DOHH2 (cell line): Measurements from ENCODE around the gene IRAG1.

Experiments
- H3F3A ChIP-seq: fragments of 200-600 bp; sonication (generic), shearing (Covaris generic); 2 replicates; pipeline ENCODE4 v1.6.0; 2016; ENCODE audit warnings: antibody characterized with exemption, mild to moderate bottlenecking; ENCODE audit not compliant: control insufficient read depth, insufficient read depth
- H3K27ac ChIP-seq: fragments of 200-600 bp; sonication (generic); 2 replicates; pipeline ENCODE4 v1.5.1; 2014; ENCODE audit warnings: low read depth, mild to moderate bottlenecking, low read length, moderate library complexity
- H3K27me3 ChIP-seq: fragments of 200-600 bp; sonication (generic); 2 replicates; pipeline ENCODE4 v1.6.1; 2014; ENCODE audit warnings: mild to moderate bottlenecking, low read length, mixed read lengths; ENCODE audit not compliant: control insufficient read depth
- H3K36me3 ChIP-seq: fragments of 200-600 bp; sonication (generic); 2 replicates; pipeline ENCODE4 v1.6.1; 2014; ENCODE audit warnings: mild to moderate bottlenecking, low read length, moderate library complexity, mixed read lengths; ENCODE audit not compliant: control insufficient read depth
- H3K4me1 ChIP-seq: fragments of 200-600 bp; sonication (generic); 2 replicates; pipeline ENCODE4 v1.6.1; 2014; ENCODE audit warnings: mild to moderate bottlenecking, low read length, mixed read lengths; ENCODE audit not compliant: control insufficient read depth
- H3K4me2 ChIP-seq: fragments of 200-600 bp; sonication (generic); 2 replicates; pipeline ENCODE4 v1.6.0; 2014; ENCODE audit warnings: mild to moderate bottlenecking, low read length, moderate library complexity
- H3K4me3 ChIP-seq: fragments of 200-600 bp; sonication (generic); 2 replicates; pipeline ENCODE4 v1.5.1; 2014; ENCODE audit warnings: mild to moderate bottlenecking, low read length, mixed read lengths
- H3K79me2 ChIP-seq: fragments of 200-600 bp; sonication (generic); 2 replicates; pipeline ENCODE4 v1.6.1; 2014; ENCODE audit warnings: mild to moderate bottlenecking, low read length, mixed read lengths; ENCODE audit not compliant: control insufficient read depth
- H3K9me2 ChIP-seq: fragments of 200-600 bp; sonication (generic); replicated peaks from 2 replicates; pipeline ENCODE4 v1.6.1; 2014; ENCODE audit warnings: mild to moderate bottlenecking, low read length, mixed read lengths; ENCODE audit not compliant: control insufficient read depth
- H3K9me3 ChIP-seq: fragments of 200-600 bp; sonication (generic); 2 replicates; pipeline ENCODE4 v1.6.1; 2014; ENCODE audit warnings: antibody characterized with exemption, low read length, mixed read lengths; ENCODE audit not compliant: control insufficient read depth, insufficient read depth
- H4K20me1 ChIP-seq: fragments of 200-600 bp; sonication (generic); 2 replicates; pipeline ENCODE4 v1.6.0; 2014; ENCODE audit warnings: low read depth, mild to moderate bottlenecking, antibody characterized with exemption, low read length, moderate library complexity; ENCODE audit not compliant: control insufficient read depth, insufficient read depth
- EZH2phosphoT487 ChIP-seq: fragments of 200-600 bp; sonication (generic); IDR thresholded peaks from 2 replicates; pipeline ENCODE4 v1.6.1; 2017; ENCODE audit warnings: borderline replicate concordance, mild to moderate bottlenecking, antibody characterized with exemption, low read length, moderate library complexity, mixed read lengths
- TF ChIP-seq, protein P1 (sequence below): fragments of 200-600 bp; sonication (generic); IDR thresholded peaks from one replicate; pipeline ENCODE4 v1.5.1; 2014; ENCODE audit warnings: antibody characterized with exemption, mild to moderate bottlenecking, low read depth, low read length; ENCODE audit not compliant: poor library complexity, severe bottlenecking

IRAG1 gene

GRCh38 chr11:10728154-10728553, 34.6 kb upstream of the IRAG1 start:
- Histone ChIP-seq H3K27ac (no peak overlapping the region), H3K4me3 (no peak overlapping the region), H3K27me3 (peaks cover 11% of the 10 kb centered on the region; the same call in 1 of the 2 replicates)

GRCh38 chr11:10727146-10727851, 33.7 kb upstream of the IRAG1 start:
- Histone ChIP-seq H3K27me3 (peaks cover 11% of the 10 kb centered on the region; the same call in 1 of the 2 replicates), H3K4me2 (no peak overlapping the region), H3K36me3 (no peaks in the 10 kb centered on the region), H3K27ac (no peak overlapping the region), H3K4me1 (no peaks in the 10 kb centered on the region), H3K79me2 (no peaks in the 10 kb centered on the region), H3K9me3 (no peaks in the 10 kb centered on the region), H3K9me2 (no peaks in the 10 kb centered on the region), H3K4me3 (no peak overlapping the region), H4K20me1 (no peaks in the 10 kb centered on the region), H3F3A (no peaks in the 10 kb centered on the region)
- TF ChIP-seq, protein P1, sequence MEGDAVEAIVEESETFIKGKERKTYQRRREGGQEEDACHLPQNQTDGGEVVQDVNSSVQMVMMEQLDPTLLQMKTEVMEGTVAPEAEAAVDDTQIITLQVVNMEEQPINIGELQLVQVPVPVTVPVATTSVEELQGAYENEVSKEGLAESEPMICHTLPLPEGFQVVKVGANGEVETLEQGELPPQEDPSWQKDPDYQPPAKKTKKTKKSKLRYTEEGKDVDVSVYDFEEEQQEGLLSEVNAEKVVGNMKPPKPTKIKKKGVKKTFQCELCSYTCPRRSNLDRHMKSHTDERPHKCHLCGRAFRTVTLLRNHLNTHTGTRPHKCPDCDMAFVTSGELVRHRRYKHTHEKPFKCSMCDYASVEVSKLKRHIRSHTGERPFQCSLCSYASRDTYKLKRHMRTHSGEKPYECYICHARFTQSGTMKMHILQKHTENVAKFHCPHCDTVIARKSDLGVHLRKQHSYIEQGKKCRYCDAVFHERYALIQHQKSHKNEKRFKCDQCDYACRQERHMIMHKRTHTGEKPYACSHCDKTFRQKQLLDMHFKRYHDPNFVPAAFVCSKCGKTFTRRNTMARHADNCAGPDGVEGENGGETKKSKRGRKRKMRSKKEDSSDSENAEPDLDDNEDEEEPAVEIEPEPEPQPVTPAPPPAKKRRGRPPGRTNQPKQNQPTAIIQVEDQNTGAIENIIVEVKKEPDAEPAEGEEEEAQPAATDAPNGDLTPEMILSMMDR: no peak
- no peak for TF ChIP-seq EZH2phosphoT487

More at GRCh38 chr11:10728154-10728553, 34.6 kb upstream of the IRAG1 start:
- Histone ChIP-seq H3K36me3 (no peaks in the 10 kb centered on the region), H3F3A (no peaks in the 10 kb centered on the region), H4K20me1 (no peaks in the 10 kb centered on the region), H3K9me2 (no peaks in the 10 kb centered on the region), H3K4me1 (no peaks in the 10 kb centered on the region), H3K9me3 (no peaks in the 10 kb centered on the region), H3K79me2 (no peaks in the 10 kb centered on the region), H3K4me2 (no peak overlapping the region)
- TF ChIP-seq, protein P1: no peak
- TF ChIP-seq EZH2phosphoT487: no peak

DNA sequence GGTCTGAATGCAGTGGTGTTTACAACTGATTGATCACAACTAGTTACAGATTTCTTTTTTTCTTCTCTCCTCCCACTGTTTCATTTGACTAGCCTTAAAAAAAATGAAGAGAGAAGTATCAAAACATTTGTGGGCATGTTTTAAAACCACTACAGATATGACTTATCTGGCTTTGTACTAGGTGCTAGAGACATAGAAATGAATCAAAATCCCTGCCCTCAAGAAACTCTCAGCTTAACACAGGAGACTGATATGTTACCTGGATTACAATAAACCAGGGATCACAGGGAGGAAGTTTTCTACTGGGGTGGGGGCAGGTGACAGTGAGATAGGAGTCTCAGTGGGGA, 32.3 kb upstream of the IRAG1 start:
- Histone ChIP-seq H3F3A (no peaks in the 10 kb centered on the region), H3K9me2 (no peaks in the 10 kb centered on the region), H3K79me2 (no peaks in the 10 kb centered on the region), H4K20me1 (no peaks in the 10 kb centered on the region), H3K36me3 (no peaks in the 10 kb centered on the region), H3K4me3 (no peak overlapping the region), H3K27ac (no peak overlapping the region), H3K27me3 (peaks cover 11% of the 10 kb centered on the region; the same call in 1 of the 2 replicates), H3K4me1 (no peaks in the 10 kb centered on the region), H3K4me2 (no peak overlapping the region), H3K9me3 (no peaks in the 10 kb centered on the region)
- TF ChIP-seq, protein P1: no peak
- no peak for TF ChIP-seq EZH2phosphoT487
